GM19238 (cell line): ENCODE measurements around the gene BPIFA2.
"Not testable (repeated sequence)": the region's sequence is repeated elsewhere in the genome, so short reads cannot be mapped to it uniquely, and the experiment has no call there.

Experiments
- DNase-seq: peaks from one replicate; pipeline ENCODE4 v3.0.0; 2011; ENCODE audit warnings: low spot score; ENCODE audit not compliant: insufficient read length

Gene BPIFA2

GRCh38 chr20:33167859-33168258, at the start of gene BPIFA2:
Gene BPIFA2, plus strand, starts transcription at chr20:33168159. Its CDS starts 987 bp downstream, at chr20:33169146.
- DNase-seq = no peak

GRCh38 chr20:33119725-33120720, 47.9 kb upstream of the BPIFA2 start:
- DNase-seq = no peak

DNA sequence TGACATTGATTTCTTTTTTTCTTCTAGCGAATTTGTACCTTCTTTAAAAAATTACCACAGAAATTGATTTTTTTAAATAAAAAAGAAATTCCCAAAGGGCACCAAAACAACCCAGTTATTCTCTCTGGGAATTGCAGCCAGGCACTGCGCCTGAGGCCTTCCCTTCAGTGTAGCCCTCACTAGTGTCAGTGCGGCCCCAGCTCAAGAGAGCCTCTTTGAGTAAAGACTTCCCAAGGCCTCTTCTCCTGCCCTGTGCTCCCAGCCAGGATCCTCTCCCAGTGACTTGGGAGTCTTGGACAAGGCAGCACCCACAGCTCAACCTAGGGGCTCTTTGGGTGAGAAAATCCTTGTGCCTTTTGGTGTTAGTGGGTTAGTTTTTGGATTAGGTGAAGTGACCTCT, 47.0 kb upstream of the BPIFA2 start:
- no peak for DNase-seq

DNA sequence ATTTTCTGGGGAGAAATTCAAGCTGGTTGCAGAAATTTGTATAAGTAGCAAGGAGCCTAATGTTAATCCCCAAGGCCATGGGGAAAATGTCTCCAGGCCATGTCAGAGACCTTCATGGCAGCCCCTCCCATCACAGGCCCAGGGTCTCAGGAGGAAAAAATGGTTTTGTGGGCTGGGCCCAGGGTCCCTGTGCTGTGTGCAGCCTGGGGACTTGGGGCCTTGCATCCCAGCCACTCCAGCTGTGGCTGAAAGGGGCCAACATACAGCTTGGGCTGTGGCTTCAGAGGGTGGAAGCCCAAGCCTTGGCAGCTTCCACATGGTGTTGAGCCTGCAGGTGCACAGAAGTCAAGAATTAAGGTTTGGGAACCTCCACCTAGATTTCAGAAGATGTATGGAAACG, 45.7 kb upstream of the BPIFA2 start:
- DNase-seq = not testable (repeated sequence)

DNA sequence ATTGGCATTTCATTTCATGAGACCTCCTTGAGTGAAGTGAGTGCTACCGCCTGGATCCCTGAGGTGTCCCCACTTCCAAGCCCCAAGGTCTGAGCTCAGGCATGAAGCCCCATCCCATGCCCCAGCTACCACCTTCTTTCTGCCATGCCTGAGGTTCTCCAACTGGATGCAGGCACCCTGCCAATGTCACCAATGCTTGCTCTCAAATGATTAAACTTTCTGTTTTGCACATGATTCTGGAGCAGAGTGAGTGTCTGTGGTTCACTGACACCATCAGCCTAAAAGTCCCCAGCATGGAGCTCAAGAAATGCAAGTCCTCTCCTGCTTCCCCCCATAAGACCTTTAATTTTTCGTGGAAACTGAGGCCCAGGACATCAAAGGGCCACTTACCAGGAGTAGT, 43.7 kb upstream of the BPIFA2 start:
- DNase-seq = no peak

DNA sequence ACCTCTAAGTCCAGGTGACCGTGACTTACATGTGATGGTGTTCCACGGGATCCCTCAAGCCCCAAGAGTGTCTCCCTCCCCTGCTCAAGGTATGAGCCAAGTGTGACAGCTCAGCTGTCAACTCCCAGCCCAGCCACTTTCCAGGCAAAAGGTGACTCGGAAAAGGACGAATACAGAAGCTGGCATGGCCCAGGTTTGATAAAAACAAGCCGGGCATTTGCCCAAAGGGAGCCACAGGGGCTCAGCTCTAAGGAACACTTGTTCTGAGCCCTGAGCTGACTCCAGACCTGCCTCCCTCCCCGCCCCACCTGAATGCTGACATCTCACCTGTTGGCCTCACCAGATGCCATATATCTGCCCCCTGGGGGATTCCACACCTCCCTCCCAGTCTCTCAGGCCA, 43.0 kb upstream of the BPIFA2 start:
- DNase-seq = no peak

GRCh38 chr20:33125983-33126382, 42.0 kb upstream of the BPIFA2 start:
- no peak for DNase-seq

- no peak for DNase-seq
These were observed 40.4 kb upstream of the BPIFA2 start for GRCh38 chr20:33127422-33128097.

- no peak for DNase-seq
These were observed 37.3 kb upstream of the BPIFA2 start for GRCh38 chr20:33130568-33131061.

DNA sequence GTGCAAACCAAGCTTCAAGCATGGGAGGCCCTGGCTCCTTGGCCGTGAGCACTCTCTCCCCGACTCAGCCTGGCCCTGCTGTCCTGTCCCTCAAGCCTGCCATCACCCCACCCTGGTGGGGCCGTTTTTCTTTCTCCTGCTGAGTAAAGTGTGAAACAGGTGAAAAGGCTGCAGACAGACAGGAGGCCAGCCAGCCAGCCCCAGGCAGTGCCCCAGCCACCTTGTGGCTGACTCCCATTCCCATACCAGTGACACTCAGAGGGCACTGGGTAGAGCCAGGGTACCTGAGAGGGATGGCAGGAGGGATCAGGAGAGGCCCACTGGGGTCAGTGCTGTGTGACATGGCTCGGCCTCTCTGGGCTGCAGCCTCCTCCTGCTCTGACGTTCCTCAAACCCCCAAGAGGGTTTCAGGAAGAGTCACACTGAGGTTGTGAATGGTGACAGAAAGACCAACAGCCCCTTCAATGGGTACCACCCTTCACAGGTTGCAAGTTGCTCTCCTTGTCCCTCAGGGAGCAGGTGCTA, 35.9 kb upstream of the BPIFA2 start:
- no peak for DNase-seq

- no peak for DNase-seq
These were observed 35.2 kb upstream of the BPIFA2 start for GRCh38 chr20:33132513-33133372.

- DNase-seq = no peak
These were observed 34.5 kb upstream of the BPIFA2 start for GRCh38 chr20:33133373-33133941.

DNA sequence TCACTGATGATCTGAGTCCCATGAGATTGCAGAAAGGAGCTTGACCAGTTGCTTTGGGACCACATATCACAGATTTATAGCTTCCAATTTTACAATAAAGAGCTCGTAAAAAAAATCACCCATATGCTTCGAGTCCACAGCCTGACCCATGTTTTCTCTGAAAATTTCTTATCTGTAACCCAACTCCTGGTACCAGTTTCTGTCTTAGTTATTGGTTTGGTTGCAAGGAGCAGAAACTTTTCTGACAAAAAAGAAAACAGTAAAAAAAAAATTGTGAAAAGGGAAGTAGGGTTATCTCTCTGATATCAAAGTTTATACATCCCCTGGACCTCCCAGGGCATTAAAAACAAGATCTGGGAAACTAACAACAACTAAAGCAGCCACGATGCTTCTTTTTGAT, 30.8 kb upstream of the BPIFA2 start:
- DNase-seq = no peak

- DNase-seq = no peak
These were observed 28.5 kb upstream of the BPIFA2 start for GRCh38 chr20:33139467-33139866.

DNA sequence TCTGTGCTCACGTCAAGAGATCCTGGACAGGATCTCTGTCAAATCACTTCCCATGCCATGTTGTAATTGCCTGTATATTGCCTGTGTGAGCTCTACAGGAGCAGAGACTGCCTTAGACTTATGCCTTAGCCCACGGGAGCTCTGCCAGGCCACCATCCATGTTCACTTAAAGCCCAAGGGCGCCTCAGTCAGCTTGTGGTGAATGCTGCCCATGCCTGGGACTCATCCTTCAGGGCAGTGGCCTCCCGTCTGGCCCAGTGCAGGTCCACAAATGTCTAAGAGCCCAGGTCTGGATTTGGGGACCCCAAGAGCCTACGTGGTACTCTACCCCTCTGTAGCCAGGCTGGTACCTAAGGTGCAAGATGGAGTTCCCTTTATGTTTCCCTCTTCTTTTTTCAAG, 22.4 kb upstream of the BPIFA2 start:
- no peak for DNase-seq

DNA sequence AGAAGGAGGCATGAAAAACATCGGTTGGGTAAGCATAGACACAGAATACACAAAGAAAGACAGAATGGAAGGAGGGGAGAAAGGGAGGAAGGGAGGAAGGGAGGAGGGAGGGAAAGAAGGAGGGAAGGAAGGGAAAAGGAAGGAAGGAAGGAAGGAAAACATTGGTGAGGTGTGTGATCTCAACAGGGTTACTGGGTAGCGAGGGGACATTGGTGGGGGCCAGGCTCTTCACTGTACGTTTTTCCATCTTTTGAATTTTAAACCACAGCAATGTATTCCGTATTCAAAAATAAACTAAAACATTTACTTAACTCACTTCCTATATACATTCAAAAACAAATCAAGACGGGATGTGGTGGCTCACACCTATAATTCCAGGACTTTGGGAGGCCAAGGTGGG, 20.7 kb upstream of the BPIFA2 start:
- no peak for DNase-seq

DNA sequence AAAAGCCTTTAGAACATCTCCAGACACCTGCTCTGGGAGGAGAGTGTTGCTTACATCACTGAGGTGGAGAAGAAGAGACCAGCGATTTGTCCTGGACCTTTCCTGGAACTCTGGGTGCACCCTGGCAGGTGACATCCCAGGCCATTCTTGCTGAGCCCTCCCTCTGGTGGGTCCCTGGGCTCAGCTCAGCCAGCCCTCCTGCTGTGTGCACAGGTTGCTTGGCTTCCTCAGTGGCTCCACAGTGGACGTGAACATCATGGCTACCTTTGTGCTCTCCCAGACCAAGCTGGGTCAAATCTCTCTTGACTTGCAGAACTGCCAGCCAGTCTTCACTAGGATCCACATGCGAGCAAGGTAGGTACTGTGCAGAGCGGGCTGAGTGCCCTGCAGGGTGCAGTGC, 19.9 kb upstream of the BPIFA2 start:
- no peak for DNase-seq

DNA sequence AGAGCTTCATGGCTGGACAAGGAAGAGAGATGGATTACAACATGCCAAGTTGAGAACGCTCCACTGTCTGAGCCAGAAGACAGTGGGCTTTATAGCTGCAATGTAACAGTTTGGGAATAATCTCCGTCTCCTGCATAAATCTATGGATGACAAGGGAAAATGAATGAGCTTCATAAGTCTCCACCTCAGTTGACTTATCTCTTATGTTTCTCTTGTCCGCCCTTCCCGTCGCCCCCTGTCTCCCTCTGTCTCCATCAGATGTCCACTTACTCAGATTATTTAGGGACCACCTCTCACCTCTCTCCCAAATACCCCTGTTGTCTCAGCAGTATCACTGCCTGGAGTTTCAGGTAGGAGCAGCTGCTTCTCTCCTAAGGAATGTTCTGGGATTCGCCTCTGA, 13.7 kb upstream of the BPIFA2 start:
- DNase-seq = no peak

GRCh38 chr20:33158637-33159385, 9.1 kb upstream of the BPIFA2 start:
- DNase-seq = no peak

- DNase-seq = no peak
These were observed 8.2 kb upstream of the BPIFA2 start for GRCh38 chr20:33159713-33160112.
